ENCODE results near the gene AICDA. TPM values are rescaled to one million over a fixed set of nuclear protein-coding genes. Genes with fewer than 3 reads are reported as not detected.

The AICDA gene
- total RNA-seq, 1 donor from 2014 or later = not detected

DNA sequence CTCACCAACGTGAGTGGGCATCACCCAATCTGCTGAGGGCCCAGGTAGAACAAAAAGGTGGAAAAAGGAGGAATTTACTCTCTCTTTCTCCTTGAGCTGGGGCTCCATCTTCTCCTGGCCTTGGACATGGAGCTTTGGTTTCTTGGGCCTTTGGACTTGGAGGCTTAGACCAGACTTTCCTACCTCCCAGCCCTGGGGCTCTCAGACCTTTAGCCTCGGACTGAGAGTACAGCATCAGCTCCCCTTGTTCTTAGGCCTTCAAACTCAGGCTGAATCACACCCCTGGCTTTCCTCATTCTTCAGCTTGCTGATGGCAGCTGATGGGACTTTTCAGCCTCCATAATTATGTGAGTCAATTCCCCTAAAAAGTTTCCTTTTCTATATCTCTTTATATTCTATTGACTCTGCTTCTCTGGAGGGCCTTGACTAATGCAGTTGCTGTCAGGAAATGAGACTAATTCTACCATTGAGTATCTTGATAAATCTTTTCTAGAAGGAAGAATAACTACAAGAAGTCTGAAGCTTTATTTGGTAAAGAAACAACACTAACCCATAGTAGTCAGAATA lies 56.0 kb downstream of the AICDA start:
- H3K4me3 ChIP-seq (ENCODE audit: low read depth, low read length) = no peak overlapping the region
- no peak for TF ChIP-seq CTCF (conservative IDR thresholded peaks at IDR 0.05; ENCODE audit: low read depth, low read length)
- DNase-seq (ENCODE audit: low read depth) = no peak

- no peak for TF ChIP-seq CTCF (conservative IDR thresholded peaks at IDR 0.05; ENCODE audit: low read depth, low read length)
- H3K4me3 ChIP-seq (ENCODE audit: low read depth, low read length) = no peak overlapping the region
- peak; percentile 41 for DNase-seq (ENCODE audit: low read depth)
Measured at GRCh38 chr12:8554451-8555195, 58.0 kb downstream of the AICDA start.

- TF ChIP-seq CTCF (conservative IDR thresholded peaks at IDR 0.05; ENCODE audit: low read depth, low read length) = peak; percentile 39
Measured at GRCh38 chr12:8553088-8553627, 59.5 kb downstream of the AICDA start.

More at GRCh38 chr12:8553088-8553627, 59.5 kb downstream of the AICDA start:
- DNase-seq (ENCODE audit: low read depth) = no peak
- H3K4me3 ChIP-seq (ENCODE audit: low read depth, low read length) = no peak overlapping the region

Other genes starting within 250 kb of the AICDA start
- gene CLEC6A, start 156.9 kb downstream of the AICDA start, total RNA-seq = not detected in 2 replicates
- gene CLEC4D, start 99.4 kb downstream of the AICDA start, total RNA-seq = not detected in 2 replicates
- gene CLEC4E, start 72.0 kb downstream of the AICDA start, total RNA-seq = 6.7 and 11.3 TPM in 2 replicates
- 0.75 and 0.94 TPM in 2 replicates for gene MFAP5, start 50.0 kb upstream of the AICDA start, total RNA-seq
- gene RIMKLB, start 85.1 kb upstream of the AICDA start, total RNA-seq = 19.8 and 34.0 TPM in 2 replicates
- gene A2ML1, start 209.8 kb upstream of the AICDA start, total RNA-seq = 0.22 TPM in 1 of 2 replicates, not detected in the other